SK-N-MC (cell line): ENCODE results near the gene TMEM132D.

Experiments used
- EZH2 ChIP-seq: fragments of 200-600 bp; sonication (generic); IDR thresholded peaks from one replicate; pipeline ENCODE4 v1.6.1; 2017; ENCODE audit warnings: antibody characterized with exemption
- POLR2AphosphoS5 ChIP-seq: IDR thresholded peaks from 2 replicates; pipeline ENCODE4 v1.6.1; 2012; ENCODE audit warnings: mild to moderate bottlenecking, low read depth, low read length, borderline replicate concordance

- TF ChIP-seq POLR2AphosphoS5 (no peak), EZH2 (no peak)
These were observed 823.0 kb downstream of the TMEM132D start for GRCh38 chr12:129080821-129081220.
